Activated T-helper 2 cell treated with anti-CD3 and anti-CD28 coated beads, Interferon-gamma antibody, Interleukin-2, Interleukin-4, amounts not matched to agents 10 μg/mL and 5 μg/mL and 100 μg/mL, durations not matched to agents 14 hours and 24 hours and 36 hours (primary cell): Measurements from ENCODE around the gene NR6A1. TPM values are rescaled to one million over a fixed set of nuclear protein-coding genes. Genes with fewer than 3 reads are reported as not detected.

Experiments
- DNase-seq: peaks from one replicate; pipeline ENCODE4 v3.0.0; 2021; ENCODE audit warnings: low spot score
- H3K27ac Mint-ChIP-seq: one replicate; pipeline ENCODE4 v1.8.0; 2021; ENCODE audit warnings: mixed read lengths
- H3K27me3 Mint-ChIP-seq: one replicate; pipeline ENCODE4 v1.8.0; 2021; ENCODE audit warnings: low read depth, mixed read lengths
- H3K36me3 Mint-ChIP-seq: one replicate; pipeline ENCODE4 v1.8.0; 2021; ENCODE audit warnings: low read depth, mixed read lengths
- H3K4me1 Mint-ChIP-seq: one replicate; pipeline ENCODE4 v1.8.0; 2021; ENCODE audit warnings: low read depth, mixed read lengths
- H3K4me3 Mint-ChIP-seq: one replicate; pipeline ENCODE4 v1.8.0; 2021; ENCODE audit warnings: low read depth, mild to moderate bottlenecking, moderate library complexity, mixed read lengths
- H3K9me3 Mint-ChIP-seq: one replicate; pipeline ENCODE4 v1.8.0; 2021; ENCODE audit warnings: mixed read lengths
- intact Hi-C: fragments of 100-400 bp; cut with micrococcal nuclease; formaldehyde crosslinking; loops from one replicate; pipeline ENCODE4 v1.15.1; 2023
- total RNA-seq: library from RNA; stranded (reverse); gene quantifications from 2 replicates; pipeline ENCODE4 v1.2.3, GENCODE V29; 2022

NR6A1 gene
- total RNA-seq, 1 donor from 2014 or later: 1.5 TPM

GRCh38 chr9:124674651-124675050, 96.5 kb downstream of the NR6A1 start:
- Mint-ChIP-seq H3K36me3 (peaks cover 3% of the 10 kb centered on the region), H3K27me3 (peaks cover 13% of the 10 kb centered on the region), H3K4me3 (no peak overlapping the region), H3K27ac (no peak overlapping the region), H3K4me1 (peaks cover 22% of the 10 kb centered on the region), H3K9me3 (peaks cover 8% of the 10 kb centered on the region)
- intact Hi-C loops: no loop called here
- DNase-seq: no peak

GRCh38 chr9:124673063-124673462, 98.0 kb downstream of the NR6A1 start:
- intact Hi-C loops: no loop called here
- peaks cover 11% of the 10 kb centered on the region for H3K27me3 Mint-ChIP-seq
- no peak overlapping the region for H3K27ac Mint-ChIP-seq
- no peak for DNase-seq
- H3K4me1 Mint-ChIP-seq: peaks cover 22% of the 10 kb centered on the region
- H3K9me3 Mint-ChIP-seq: peaks cover 8% of the 10 kb centered on the region
- H3K4me3 Mint-ChIP-seq: no peak overlapping the region
- H3K36me3 Mint-ChIP-seq: peaks cover 3% of the 10 kb centered on the region

GRCh38 chr9:124671861-124672260, 99.2 kb downstream of the NR6A1 start:
- H3K27me3 Mint-ChIP-seq: peaks cover 11% of the 10 kb centered on the region
- H3K36me3 Mint-ChIP-seq: peaks cover 3% of the 10 kb centered on the region
- peaks cover 22% of the 10 kb centered on the region for H3K4me1 Mint-ChIP-seq
- peaks cover 8% of the 10 kb centered on the region for H3K9me3 Mint-ChIP-seq
- H3K27ac Mint-ChIP-seq: no peak overlapping the region
- H3K4me3 Mint-ChIP-seq: no peak overlapping the region
- intact Hi-C loops: loop anchor here (2.0 kb wide), 1 partner anchor 47 kb away; no protein-coding TSS in a partner anchor
- no peak for DNase-seq

- intact Hi-C loops: no loop called here
Measured at GRCh38 chr9:124666642-124667041, 104.5 kb downstream of the NR6A1 start.

GRCh38 chr9:124665391-124666058, 105.6 kb downstream of the NR6A1 start:
- peaks cover 8% of the 10 kb centered on the region for H3K27me3 Mint-ChIP-seq
- H3K4me1 Mint-ChIP-seq: peaks cover 10% of the 10 kb centered on the region
- no peak for DNase-seq
- intact Hi-C loops: no loop called here
- H3K9me3 Mint-ChIP-seq: no peaks in the 10 kb centered on the region
- H3K27ac Mint-ChIP-seq: no peak overlapping the region
- no peak overlapping the region for H3K4me3 Mint-ChIP-seq
- H3K36me3 Mint-ChIP-seq: no peaks in the 10 kb centered on the region

More at GRCh38 chr9:124666642-124667041, 104.5 kb downstream of the NR6A1 start:
- H3K27ac Mint-ChIP-seq: no peak overlapping the region
- peaks cover 5% of the 10 kb centered on the region for H3K27me3 Mint-ChIP-seq
- H3K9me3 Mint-ChIP-seq: no peaks in the 10 kb centered on the region
- no peaks in the 10 kb centered on the region for H3K36me3 Mint-ChIP-seq
- DNase-seq: no peak
- no peak overlapping the region for H3K4me3 Mint-ChIP-seq
- H3K4me1 Mint-ChIP-seq: peaks cover 13% of the 10 kb centered on the region

- intact Hi-C loops: no loop called here
- Mint-ChIP-seq H3K9me3 (no peaks in the 10 kb centered on the region), H3K4me3 (no peak overlapping the region), H3K27me3 (peaks cover 8% of the 10 kb centered on the region), H3K27ac (no peak overlapping the region), H3K4me1 (peaks cover 19% of the 10 kb centered on the region), H3K36me3 (no peaks in the 10 kb centered on the region)
- no peak for DNase-seq
Measured at GRCh38 chr9:124664143-124664542, 107.0 kb downstream of the NR6A1 start.

- intact Hi-C loops: no loop called here
- peaks cover 28% of the 10 kb centered on the region for H3K4me1 Mint-ChIP-seq
- H3K9me3 Mint-ChIP-seq: no peaks in the 10 kb centered on the region
- no peaks in the 10 kb centered on the region for H3K36me3 Mint-ChIP-seq
- H3K4me3 Mint-ChIP-seq: no peak overlapping the region
- DNase-seq: no peak
- peaks cover 8% of the 10 kb centered on the region for H3K27me3 Mint-ChIP-seq
- H3K27ac Mint-ChIP-seq: no peak overlapping the region
Measured at GRCh38 chr9:124663046-124663961, 107.8 kb downstream of the NR6A1 start.

- no peak overlapping the region for H3K4me3 Mint-ChIP-seq
- no peak for DNase-seq
- H3K27me3 Mint-ChIP-seq: peaks cover 8% of the 10 kb centered on the region
- intact Hi-C loops: no loop called here
- peaks cover 31% of the 10 kb centered on the region for H3K4me1 Mint-ChIP-seq
- no peaks in the 10 kb centered on the region for H3K9me3 Mint-ChIP-seq
- H3K27ac Mint-ChIP-seq: no peak overlapping the region
- no peaks in the 10 kb centered on the region for H3K36me3 Mint-ChIP-seq
Measured at GRCh38 chr9:124662561-124662960, 108.5 kb downstream of the NR6A1 start.

- Mint-ChIP-seq H3K4me1 (peaks cover 31% of the 10 kb centered on the region), H3K4me3 (peak overlapping the region; percentile 31), H3K27me3 (peaks cover 8% of the 10 kb centered on the region), H3K36me3 (no peaks in the 10 kb centered on the region), H3K27ac (no peak overlapping the region), H3K9me3 (no peaks in the 10 kb centered on the region)
- DNase-seq: no peak
- intact Hi-C loops: no loop called here
Measured at GRCh38 chr9:124661271-124661670, 109.8 kb downstream of the NR6A1 start.

- peaks cover 31% of the 10 kb centered on the region for H3K4me1 Mint-ChIP-seq
- H3K27me3 Mint-ChIP-seq: peaks cover 8% of the 10 kb centered on the region
- DNase-seq: no peak
- intact Hi-C loops: no loop called here
- peak overlapping the region; percentile 25 for H3K27ac Mint-ChIP-seq
- H3K9me3 Mint-ChIP-seq: no peaks in the 10 kb centered on the region
- no peaks in the 10 kb centered on the region for H3K36me3 Mint-ChIP-seq
- peak overlapping the region; percentile 86 for H3K4me3 Mint-ChIP-seq
Measured at GRCh38 chr9:124660341-124660801, 110.7 kb downstream of the NR6A1 start.

GRCh38 chr9:124659099-124659659, 111.9 kb downstream of the NR6A1 start:
- no peaks in the 10 kb centered on the region for H3K36me3 Mint-ChIP-seq
- DNase-seq: peak; percentile 13
- H3K27me3 Mint-ChIP-seq: peaks cover 6% of the 10 kb centered on the region
- H3K4me3 Mint-ChIP-seq: peak overlapping the region; percentile 86
- no peaks in the 10 kb centered on the region for H3K9me3 Mint-ChIP-seq
- peak overlapping the region; percentile 58 for H3K27ac Mint-ChIP-seq
- intact Hi-C loops: loop anchor here (5.0 kb wide), 1 partner anchor 113 kb away; the partner anchor contains the start of gene NR6A1
- H3K4me1 Mint-ChIP-seq: peaks cover 31% of the 10 kb centered on the region

- no peaks in the 10 kb centered on the region for H3K9me3 Mint-ChIP-seq
- no peaks in the 10 kb centered on the region for H3K36me3 Mint-ChIP-seq
- peak overlapping the region; percentile 86 for H3K4me3 Mint-ChIP-seq
- H3K27ac Mint-ChIP-seq: peak overlapping the region; percentile 58
- H3K27me3 Mint-ChIP-seq: peaks cover 3% of the 10 kb centered on the region
- peak; percentile 40 for DNase-seq
- H3K4me1 Mint-ChIP-seq: peaks cover 28% of the 10 kb centered on the region
- intact Hi-C loops: loop anchor here (5.0 kb wide), 1 partner anchor 114 kb away; the partner anchor contains the start of gene NR6A1
Measured at GRCh38 chr9:124658165-124659017, 112.7 kb downstream of the NR6A1 start.
